ENCODE measurements around the gene PKD2. TPM values are rescaled to one million over a fixed set of nuclear protein-coding genes. Genes with fewer than 3 reads are reported as not detected.

PKD2 gene
- total and polyA plus RNA-seq, 2 of the 13 experiments (the other 11 are each of a cell fraction or from before 2014, with no cell fraction given): 5.6 to 9.1 TPM

DNA sequence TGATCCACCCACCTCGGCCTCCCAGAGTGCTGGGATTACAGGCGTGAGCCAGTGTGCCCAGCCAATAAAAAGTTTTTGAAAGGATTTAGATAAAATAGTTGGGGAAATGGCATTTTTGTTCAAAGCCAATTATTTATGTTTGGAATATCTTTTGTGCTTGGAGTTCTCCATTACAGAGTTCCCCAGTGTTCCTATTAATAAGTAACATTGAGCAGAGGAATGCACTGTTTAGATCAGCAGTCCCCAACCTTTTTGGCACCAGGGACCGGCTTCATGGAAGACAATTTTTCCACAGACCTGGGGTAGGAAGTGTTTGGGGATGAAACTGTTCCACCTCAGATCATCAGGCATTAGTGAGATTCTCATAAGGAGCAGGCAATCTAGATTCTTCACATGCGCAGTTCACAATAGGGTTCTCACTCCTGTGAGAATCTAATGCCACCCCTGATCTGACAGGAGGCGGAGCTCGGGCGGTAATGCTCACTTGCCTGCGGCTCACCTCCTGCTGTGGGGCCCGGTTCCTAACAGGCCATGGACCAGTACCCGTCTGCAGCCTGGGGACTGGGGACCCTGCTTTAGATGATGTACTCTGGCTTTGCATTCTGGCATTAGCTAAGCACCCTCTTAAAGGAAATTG lies 8.3 kb downstream of the PKD2 start:
- 95% methylated on average over 6 of the region's 10 CpGs for WGBS (ENCODE audit: low lambda C conversion rate)
- Histone ChIP-seq H3K27me3 (ENCODE audit: control insufficient read depth in 1 of 2, insufficient read depth in 2 of 2, low read length in 2 of 2) (no peaks in the 10 kb centered on the region), H3K79me2 (ENCODE audit: insufficient read depth, low read length) (peaks cover 3% of the 10 kb centered on the region), H2AFZ (ENCODE audit: low read length) (no peak overlapping the region), H4K20me1 (ENCODE audit: insufficient read depth, low read length) (no peaks in the 10 kb centered on the region), H3K4me3 (replicated peaks in 1 of 3; ENCODE audit: insufficient read depth in 1 of 3, low read depth in 2 of 3, low read length in 3 of 3) (no peak overlapping the region), H3K4me2 (ENCODE audit: low read depth, low read length) (no peak overlapping the region), H3K4me1 (ENCODE audit: insufficient read depth, low read length) (peaks cover 32% of the 10 kb centered on the region), H3K36me3 (replicated peaks in 1 of 2; ENCODE audit: control insufficient read depth in 1 of 2, insufficient read depth in 2 of 2, low read length in 2 of 2) (0 out of 5 replicates have a peak, but pooled peaks cover 0 to 3% of the 10 kb centered on the region in 2 experiments), H3K9me3 (ENCODE audit: low read length) (no peaks in the 10 kb centered on the region), H3K27ac (ENCODE audit: extremely low read length, insufficient read depth, low read length) (no peak overlapping the region), H3K9ac (ENCODE audit: insufficient read depth, low read depth, low read length) (no peak overlapping the region)
- no peak for TF ChIP-seq GABPA (IDR thresholded peaks at IDR 0.05; ENCODE audit: low read depth, low read length)
- no peak for TF ChIP-seq GABPA (CRISPR knock-in tag; IDR thresholded peaks at IDR 0.05; ENCODE audit: low read depth)
- TF ChIP-seq MEIS1 (CRISPR knock-in tag; IDR thresholded peaks at IDR 0.05; ENCODE audit: borderline replicate concordance): no peak
- TF ChIP-seq MXI1 (IDR thresholded peaks at IDR 0.05; ENCODE audit: borderline replicate concordance, low read depth, low read length): no peak
- no peak for TF ChIP-seq NFKBIZ (CRISPR knock-in tag; IDR thresholded peaks at IDR 0.05)
- TF ChIP-seq ZFAT (CRISPR knock-in tag; conservative IDR thresholded peaks at IDR 0.05): no peak
- TF ChIP-seq, protein P1, sequence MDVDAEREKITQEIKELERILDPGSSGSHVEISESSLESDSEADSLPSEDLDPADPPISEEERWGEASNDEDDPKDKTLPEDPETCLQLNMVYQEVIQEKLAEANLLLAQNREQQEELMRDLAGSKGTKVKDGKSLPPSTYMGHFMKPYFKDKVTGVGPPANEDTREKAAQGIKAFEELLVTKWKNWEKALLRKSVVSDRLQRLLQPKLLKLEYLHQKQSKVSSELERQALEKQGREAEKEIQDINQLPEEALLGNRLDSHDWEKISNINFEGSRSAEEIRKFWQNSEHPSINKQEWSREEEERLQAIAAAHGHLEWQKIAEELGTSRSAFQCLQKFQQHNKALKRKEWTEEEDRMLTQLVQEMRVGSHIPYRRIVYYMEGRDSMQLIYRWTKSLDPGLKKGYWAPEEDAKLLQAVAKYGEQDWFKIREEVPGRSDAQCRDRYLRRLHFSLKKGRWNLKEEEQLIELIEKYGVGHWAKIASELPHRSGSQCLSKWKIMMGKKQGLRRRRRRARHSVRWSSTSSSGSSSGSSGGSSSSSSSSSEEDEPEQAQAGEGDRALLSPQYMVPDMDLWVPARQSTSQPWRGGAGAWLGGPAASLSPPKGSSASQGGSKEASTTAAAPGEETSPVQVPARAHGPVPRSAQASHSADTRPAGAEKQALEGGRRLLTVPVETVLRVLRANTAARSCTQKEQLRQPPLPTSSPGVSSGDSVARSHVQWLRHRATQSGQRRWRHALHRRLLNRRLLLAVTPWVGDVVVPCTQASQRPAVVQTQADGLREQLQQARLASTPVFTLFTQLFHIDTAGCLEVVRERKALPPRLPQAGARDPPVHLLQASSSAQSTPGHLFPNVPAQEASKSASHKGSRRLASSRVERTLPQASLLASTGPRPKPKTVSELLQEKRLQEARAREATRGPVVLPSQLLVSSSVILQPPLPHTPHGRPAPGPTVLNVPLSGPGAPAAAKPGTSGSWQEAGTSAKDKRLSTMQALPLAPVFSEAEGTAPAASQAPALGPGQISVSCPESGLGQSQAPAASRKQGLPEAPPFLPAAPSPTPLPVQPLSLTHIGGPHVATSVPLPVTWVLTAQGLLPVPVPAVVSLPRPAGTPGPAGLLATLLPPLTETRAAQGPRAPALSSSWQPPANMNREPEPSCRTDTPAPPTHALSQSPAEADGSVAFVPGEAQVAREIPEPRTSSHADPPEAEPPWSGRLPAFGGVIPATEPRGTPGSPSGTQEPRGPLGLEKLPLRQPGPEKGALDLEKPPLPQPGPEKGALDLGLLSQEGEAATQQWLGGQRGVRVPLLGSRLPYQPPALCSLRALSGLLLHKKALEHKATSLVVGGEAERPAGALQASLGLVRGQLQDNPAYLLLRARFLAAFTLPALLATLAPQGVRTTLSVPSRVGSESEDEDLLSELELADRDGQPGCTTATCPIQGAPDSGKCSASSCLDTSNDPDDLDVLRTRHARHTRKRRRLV (CRISPR knock-in tag; IDR thresholded peaks at IDR 0.05): no peak
- TF ChIP-seq, protein P2, sequence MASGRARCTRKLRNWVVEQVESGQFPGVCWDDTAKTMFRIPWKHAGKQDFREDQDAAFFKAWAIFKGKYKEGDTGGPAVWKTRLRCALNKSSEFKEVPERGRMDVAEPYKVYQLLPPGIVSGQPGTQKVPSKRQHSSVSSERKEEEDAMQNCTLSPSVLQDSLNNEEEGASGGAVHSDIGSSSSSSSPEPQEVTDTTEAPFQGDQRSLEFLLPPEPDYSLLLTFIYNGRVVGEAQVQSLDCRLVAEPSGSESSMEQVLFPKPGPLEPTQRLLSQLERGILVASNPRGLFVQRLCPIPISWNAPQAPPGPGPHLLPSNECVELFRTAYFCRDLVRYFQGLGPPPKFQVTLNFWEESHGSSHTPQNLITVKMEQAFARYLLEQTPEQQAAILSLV (CRISPR knock-in tag; IDR thresholded peaks at IDR 0.05; ENCODE audit: borderline replicate concordance): no peak
- DNase-seq (ENCODE audit: low spot score) (no peak), FAIRE-seq (no peak), ATAC-seq (no peak)
- no TSS peak for BruUV-seq (replicated peaks)
- intact Hi-C loops (cut with micrococcal nuclease; ENCODE audit: unreplicated experiment) (no loop called here), in situ Hi-C loops (cut with HindIII; ENCODE audit: extremely low pct_ligation_motif_present, low pct_unique_long_range_greater_than_20kb) (no loop called here)
- CTCF ChIA-PET (ENCODE audit: low intra/inter-chr PET ratio, low total read pairs): no interaction called here
- POLR2A ChIA-PET: no interaction called here

Data from HepG2 (cell line).